MG63 (cell line): Measurements from ENCODE around the gene MIPOL1. TPM values are rescaled to one million over a fixed set of nuclear protein-coding genes. Genes with fewer than 3 reads are reported as not detected.

Experiments used
- DNase-seq: peaks from one replicate; pipeline ENCODE4 v3.0.0-alpha.2; 2020
- H3K27me3 ChIP-seq: fragments of 250-450 bp; sonication (Bioruptor Pico); 2 replicates; pipeline ENCODE4 v1.5.1; 2020; ENCODE audit warnings: mild to moderate bottlenecking, moderate library complexity
- H3K36me3 ChIP-seq: fragments of 250-450 bp; sonication (Bioruptor Pico); 2 replicates; pipeline ENCODE4 v1.5.1; 2020; ENCODE audit warnings: mild to moderate bottlenecking, moderate library complexity
- H3K4me3 ChIP-seq: fragments of 250-450 bp; sonication (Bioruptor Pico); 2 replicates; pipeline ENCODE4 v1.5.1; 2020; ENCODE audit warnings: mild to moderate bottlenecking, moderate library complexity
- H3K9me3 ChIP-seq: fragments of 250-450 bp; sonication (Bioruptor Pico); 2 replicates; pipeline ENCODE4 v1.5.1; 2020; ENCODE audit warnings: mild to moderate bottlenecking, moderate library complexity
- total RNA-seq: library from RNA; depleted of rRNA; stranded (reverse); fragments of >200 nt; shearing (Covaris generic); gene quantifications from 2 replicates; pipeline ENCODE4 v1.2.3, GENCODE V29; 2014; ENCODE audit warnings: low replicate concordance; rRNA removed

MIPOL1 gene
- total RNA-seq, 1 experiment from 2014 or later, result 6.0 TPM

DNA sequence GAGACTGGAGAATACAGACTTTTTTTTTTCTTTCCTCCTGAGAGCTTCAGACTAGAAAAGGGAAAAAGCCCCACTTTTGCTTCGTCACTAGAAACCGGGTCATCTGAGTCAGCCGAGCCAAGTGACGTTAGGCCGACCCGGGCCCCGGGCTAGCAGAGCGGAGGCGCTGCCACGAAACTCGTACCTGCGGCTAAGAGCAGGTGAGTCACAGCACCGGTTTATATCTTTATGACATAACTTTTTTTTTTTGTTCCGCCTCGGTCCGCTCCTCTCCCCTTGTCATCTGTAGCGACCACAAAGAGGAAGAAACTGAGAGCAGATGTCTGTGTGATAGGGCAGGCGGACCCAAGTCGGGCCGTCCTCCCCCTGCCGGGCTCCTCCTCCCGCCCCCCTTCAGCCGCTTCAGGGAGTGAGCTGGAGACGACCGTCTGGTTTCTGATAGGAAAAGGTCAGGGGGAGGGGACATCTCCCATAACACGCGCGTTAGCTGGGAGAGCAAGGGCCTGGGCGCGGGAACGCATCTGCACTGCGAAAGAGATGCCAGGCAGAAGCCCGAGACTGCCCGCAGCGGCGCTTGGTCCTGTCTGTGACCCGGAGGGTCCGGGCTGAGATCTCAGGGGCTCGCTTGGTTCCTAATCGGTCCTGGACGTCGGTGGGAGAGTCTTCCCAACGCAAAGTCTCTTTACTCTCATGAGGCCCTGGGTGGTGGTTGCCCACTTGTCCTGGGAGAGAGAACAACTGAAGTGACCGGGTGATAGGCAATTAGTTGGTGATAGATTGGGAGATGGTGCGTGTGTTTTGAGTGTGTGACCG, 398.3 kb downstream of the MIPOL1 start:
- peak overlapping the region; percentile 53 for H3K4me3 ChIP-seq
- no peaks in the 10 kb centered on the region for H3K27me3 ChIP-seq
- H3K9me3 ChIP-seq, result no peaks in the 10 kb centered on the region
- no peaks in the 10 kb centered on the region for H3K36me3 ChIP-seq
- no peak for DNase-seq

DNA sequence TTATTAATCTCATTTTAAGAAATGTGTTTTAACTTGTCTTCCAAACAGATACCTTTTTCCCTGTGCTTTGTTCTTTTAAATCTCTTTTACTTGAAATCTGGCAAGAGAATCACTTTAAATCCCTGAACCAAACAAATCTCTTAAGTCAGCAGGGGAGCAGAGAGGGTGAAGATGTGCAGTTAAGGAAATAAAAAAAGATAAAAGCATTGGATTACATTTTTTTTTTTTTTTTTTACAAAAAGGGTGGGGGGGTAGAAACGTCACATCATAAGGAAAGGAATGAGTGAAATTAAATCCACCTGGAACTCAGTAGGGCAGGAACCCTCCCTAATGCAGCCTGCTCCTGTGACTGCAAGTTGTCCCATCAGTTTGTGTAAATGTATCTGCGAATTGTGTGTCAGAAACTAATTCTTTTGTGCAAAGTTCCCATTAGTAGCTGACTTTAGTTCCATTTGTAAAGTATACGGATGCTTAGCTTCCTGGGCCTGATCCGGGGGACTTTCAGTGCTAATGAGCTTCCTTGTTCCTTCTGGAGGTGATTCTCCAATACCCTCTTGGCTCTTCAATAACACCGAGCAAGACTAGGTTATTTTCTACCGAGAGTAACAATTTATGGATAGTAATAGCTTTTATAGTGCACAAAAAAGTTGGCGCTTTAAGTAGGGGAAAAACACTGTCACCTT, 399.2 kb downstream of the MIPOL1 start:
- Histone ChIP-seq H3K36me3 (no peaks in the 10 kb centered on the region), H3K27me3 (no peaks in the 10 kb centered on the region), H3K4me3 (no peak overlapping the region), H3K9me3 (no peaks in the 10 kb centered on the region)
- no peak for DNase-seq

DNA sequence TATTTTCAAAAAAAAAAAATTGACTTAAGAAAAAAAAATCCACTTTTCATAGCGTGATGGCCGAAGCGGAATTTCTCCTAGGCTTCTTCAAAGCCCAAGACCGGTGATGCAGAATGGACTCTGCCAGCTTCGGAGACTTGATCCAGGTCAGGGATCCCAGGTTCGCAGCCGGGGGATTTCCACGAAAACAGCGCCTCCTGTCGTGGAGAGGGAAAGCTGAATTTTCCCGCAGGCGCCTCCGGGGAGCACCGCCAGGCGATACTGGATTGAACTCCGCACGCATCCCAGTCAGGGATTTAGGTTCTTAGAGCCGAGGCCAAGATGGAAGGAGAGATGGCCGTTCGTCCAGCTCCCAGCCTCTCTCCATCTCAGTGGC, 399.8 kb downstream of the MIPOL1 start:
- H3K4me3 ChIP-seq, result no peak overlapping the region
- H3K9me3 ChIP-seq, result no peaks in the 10 kb centered on the region
- H3K27me3 ChIP-seq, result no peaks in the 10 kb centered on the region
- H3K36me3 ChIP-seq, result no peaks in the 10 kb centered on the region
- no peak for DNase-seq

GRCh38 chr14:37597914-37598746, 400.4 kb downstream of the MIPOL1 start:
- Histone ChIP-seq H3K27me3 (no peaks in the 10 kb centered on the region), H3K4me3 (no peak overlapping the region), H3K9me3 (no peaks in the 10 kb centered on the region), H3K36me3 (no peaks in the 10 kb centered on the region)
- DNase-seq, result no peak

- Histone ChIP-seq H3K4me3 (no peak overlapping the region), H3K9me3 (no peaks in the 10 kb centered on the region), H3K27me3 (0 out of 2 replicates have a peak, but pooled peaks cover under 1% of the 10 kb centered on the region), H3K36me3 (no peaks in the 10 kb centered on the region)
- DNase-seq, result no peak
These were observed 401.2 kb downstream of the MIPOL1 start for GRCh38 chr14:37598747-37599506.

GRCh38 chr14:37599507-37600368, 402.0 kb downstream of the MIPOL1 start:
- Histone ChIP-seq H3K27me3 (0 out of 2 replicates have a peak, but pooled peaks cover 3% of the 10 kb centered on the region), H3K4me3 (peak overlapping the region; percentile 20), H3K9me3 (no peaks in the 10 kb centered on the region), H3K36me3 (no peaks in the 10 kb centered on the region)
- no peak for DNase-seq

DNA sequence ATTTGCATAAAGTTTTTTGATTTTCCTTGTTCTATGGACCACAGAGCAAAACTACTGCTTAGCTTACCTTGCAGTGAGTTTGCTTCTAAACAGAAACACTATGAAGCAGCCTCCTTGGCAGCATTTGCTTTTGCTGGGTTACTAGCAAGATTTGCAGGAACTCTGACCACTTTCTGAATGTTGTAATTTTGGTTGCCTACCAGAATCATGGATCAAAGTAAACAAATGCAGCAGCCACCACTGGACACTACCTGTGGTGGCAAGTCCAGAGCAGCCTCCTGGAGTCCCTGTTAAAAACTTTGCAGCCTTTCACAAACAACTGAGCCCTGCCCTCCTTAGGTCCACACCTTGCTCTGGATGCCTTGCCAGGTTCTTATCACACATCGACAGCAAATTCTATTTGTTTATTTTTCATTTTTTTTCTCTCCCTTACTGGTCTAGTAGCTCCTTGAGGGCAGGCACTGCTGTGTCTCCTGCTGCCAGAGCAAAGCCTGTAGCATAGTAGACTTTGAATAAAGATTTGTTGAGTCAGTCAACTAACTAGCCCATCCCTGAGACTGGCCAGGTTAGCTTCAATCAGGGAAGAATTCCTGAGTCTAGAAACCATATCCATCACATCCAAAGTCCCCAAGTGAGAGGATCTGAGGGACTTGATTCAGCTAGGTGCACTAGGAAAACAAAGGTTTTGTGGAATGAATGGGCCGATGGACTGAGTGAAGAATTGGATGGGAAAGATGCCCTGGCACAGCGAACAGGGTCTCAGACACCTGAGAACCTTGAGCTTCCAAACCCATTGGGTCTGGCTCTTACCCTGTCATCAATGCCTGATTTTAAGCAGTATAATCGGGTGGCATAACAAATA, 403.4 kb downstream of the MIPOL1 start:
- H3K27me3 ChIP-seq, result 0 out of 2 replicates have a peak, but pooled peaks cover 6% of the 10 kb centered on the region

GRCh38 chr14:37601865-37602264, 404.1 kb downstream of the MIPOL1 start:
- no peak for DNase-seq
- 0 out of 2 replicates have a peak, but pooled peaks cover 6% of the 10 kb centered on the region for H3K27me3 ChIP-seq
- no peaks in the 10 kb centered on the region for H3K36me3 ChIP-seq
- no peak overlapping the region for H3K4me3 ChIP-seq
- no peaks in the 10 kb centered on the region for H3K9me3 ChIP-seq

More for the DNA sequence above, 403.4 kb downstream of the MIPOL1 start:
- no peaks in the 10 kb centered on the region for H3K9me3 ChIP-seq
- no peak for DNase-seq
- no peaks in the 10 kb centered on the region for H3K36me3 ChIP-seq
- H3K4me3 ChIP-seq, result no peak overlapping the region

Other genes with a start within 250 kb of the MIPOL1 start
- 1.8 and 8.7 TPM in 2 replicates for gene SLC25A21, start 25.3 kb upstream of the MIPOL1 start, total RNA-seq